HG03039 (cell line): Measurements from ENCODE around the gene PARP15.
"Not testable (repeated sequence)": the region's sequence is repeated elsewhere in the genome, so short reads cannot be mapped to it uniquely, and the experiment has no call there.

Experiments
- ATAC-seq: cut with Tn5 transposase; IDR thresholded peaks from one replicate; pipeline ENCODE4 v1.9.1; 2021; ENCODE audit warnings: mild to moderate bottlenecking, moderate library complexity; ENCODE audit not compliant: unreplicated experiment

Gene PARP15

DNA sequence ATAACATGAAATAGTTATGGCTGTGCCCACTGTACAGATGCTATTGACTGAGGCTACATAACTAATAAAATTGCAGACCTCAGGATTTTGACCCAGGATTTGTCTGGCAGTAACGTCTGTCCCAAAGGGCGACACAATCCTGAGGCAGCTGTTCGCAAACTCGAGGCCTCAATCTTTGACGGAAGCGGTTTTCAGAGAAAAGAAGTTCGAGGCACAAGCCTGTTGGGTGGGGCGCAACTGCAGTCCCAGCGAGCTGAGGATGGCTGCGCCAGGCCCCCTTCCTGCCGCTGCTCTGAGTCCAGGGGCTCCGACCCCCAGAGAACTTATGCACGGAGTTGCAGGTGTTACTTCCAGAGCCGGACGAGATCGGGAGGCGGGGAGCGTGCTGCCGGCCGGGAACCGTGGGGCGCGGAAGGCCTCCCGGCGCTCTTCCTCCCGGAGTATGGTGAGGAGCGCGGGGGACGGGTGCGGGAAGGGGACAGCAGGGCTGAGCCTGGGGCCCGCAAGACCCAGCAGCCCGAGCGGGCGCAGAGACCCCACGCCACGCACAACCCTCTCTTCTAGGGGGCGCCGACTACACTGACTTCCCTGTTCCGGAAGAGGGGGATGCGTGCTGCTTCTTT is at the start of gene PARP15:
TSS of gene PARP15 (plus strand) at position 242 of the 623 bp plus-strand sequence. CDS start at position 260, 18 bp downstream.
- no peak for ATAC-seq

DNA sequence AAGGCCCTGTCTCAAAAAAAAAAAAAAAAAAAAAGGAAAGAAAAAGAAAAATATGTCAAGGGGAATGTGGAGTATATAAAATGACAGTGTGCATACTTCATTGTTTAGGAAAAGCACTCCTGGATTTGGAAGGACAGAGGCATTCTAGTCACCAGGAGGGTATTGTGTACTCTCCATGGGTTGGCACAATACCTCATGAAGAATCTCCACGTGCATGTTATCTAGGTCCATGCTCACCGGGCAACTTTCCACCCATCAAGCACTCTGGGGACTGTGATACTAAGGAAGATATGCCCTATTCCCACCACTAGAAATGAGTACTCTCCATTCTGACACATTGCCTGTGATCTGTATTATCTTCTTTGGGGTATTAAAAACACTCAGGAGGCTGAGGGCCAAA is 47.3 kb upstream of the PARP15 start:
- no peak for ATAC-seq

DNA sequence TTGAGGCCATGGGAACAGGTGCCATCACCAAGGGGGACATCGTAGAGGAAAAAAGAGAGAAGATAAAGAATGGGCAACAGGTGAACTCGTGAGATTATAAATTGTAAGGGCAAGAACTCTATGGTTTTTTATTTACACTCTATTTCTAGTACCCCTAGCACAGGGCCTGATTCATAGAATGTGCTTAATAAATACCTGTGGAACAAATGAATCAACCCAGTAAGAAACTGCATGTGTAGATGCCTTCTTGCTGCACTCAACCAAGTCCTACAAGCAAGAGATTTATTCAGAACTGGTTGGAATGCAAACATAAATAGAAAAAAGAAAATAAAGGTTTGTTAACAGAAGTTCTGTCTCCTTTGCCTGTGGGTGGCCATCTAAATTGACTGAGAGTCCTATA is 44.0 kb upstream of the PARP15 start:
- ATAC-seq: no peak

DNA sequence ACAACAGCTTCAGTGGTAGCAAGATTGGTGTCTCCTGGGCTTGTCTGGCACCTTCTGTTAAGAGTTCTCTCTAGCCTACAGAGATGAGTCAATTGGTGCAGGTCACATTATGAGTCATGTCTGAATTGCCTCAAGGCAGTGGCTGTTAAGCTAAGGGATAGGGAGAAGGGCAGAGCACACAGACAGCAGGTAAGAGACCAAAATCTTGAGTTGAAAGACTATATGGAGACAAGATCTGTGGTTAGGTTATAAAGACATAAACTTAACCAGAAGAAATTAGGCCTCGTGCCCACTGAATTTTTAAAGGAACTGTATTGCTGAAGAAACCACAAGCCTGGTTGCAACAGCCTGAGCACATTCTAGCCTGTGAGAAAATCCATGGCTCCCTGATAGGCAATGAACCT is 43.5 kb upstream of the PARP15 start:
- peak; percentile 99 for ATAC-seq

DNA sequence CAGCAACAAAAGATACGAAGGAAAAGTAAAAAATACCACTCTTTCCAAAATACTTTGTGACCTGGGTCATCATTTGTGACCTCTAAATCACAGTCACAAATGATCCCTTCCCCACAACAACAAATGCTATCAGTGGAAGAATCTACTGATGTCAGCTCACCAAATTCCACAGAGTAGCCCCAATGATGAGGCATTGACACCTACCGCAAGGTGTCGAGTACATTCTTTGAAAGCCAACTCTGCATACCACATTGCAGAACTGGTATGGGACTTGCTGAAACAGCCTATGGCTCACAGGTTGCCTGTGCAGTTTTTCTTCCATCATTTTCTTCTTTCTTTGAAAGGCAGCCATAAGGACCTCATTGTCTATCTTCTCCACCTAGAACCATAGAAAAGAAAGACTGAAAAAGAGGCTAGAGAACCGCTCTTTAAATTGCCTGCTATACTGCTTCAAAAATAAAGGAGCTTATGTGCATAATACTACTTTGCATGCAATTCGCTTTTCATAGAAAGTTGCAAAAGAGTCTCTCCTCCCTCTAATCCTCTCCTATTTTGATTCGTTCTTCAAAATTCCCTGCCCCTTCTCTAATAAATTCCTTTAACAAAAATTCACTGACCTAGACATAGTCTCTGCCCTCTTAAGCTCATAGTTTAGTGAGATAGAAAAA is 41.4 kb upstream of the PARP15 start:
- ATAC-seq: no peak

DNA sequence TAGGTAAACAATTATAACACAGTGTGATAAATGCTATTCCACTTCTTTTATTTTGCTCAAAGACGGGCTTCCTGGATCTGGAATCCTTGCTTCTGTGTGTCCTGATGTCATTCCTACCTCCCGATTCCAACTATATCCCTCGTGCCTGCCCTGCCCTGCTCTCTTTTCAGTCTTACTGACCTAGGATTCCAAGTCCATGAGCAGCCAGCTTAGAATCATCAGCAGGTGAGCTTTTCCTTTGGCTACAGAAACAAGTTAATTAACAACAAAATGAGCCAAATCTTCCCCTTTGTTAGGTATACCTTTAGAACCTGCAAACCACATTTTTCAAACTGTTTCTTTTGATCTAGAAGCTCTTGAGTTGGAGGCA is 40.8 kb upstream of the PARP15 start:
- no peak for ATAC-seq

DNA sequence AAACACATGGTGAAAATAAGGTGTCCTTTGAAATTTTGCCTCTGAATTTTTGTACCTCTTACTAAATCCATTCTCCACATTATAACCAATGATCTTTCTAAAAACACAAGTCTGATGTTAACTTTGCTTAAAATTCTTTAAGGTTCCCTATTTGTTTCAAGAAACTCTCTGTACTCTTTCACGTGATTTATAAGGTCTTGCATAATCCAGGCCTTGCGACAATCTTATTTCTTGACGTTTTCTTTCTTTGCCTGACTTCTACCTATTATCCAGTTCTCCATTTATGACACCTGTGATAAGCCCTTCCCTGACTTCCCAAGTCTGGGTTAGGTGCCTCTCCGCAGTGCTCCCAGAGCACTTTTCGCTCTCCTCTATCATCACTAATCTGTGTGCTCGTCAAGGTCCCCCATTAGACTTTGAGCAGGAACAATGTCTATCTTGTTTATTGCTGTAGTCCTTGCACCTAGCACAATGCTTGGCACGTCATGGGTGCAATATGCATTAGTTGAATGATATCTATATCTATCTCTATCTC is 38.4 kb upstream of the PARP15 start:
- no peak for ATAC-seq

DNA sequence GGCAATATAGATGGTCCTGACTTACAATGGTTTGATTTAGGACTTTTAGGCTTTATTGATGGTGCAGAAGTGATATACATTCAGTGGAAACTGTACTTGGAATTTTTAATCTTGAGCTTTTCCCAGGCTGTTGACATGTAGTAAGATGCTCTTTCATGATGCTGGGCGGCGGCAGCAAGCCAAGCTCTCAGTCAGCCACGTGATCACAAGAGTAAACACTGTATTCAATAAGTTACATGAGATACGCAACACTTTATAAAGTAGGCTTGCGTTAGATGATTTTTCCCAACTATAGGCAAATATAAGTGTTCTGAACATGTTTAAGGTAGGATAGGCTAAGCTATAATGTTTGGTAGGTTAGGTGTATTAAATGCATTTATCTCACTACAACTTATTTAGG is 31.3 kb upstream of the PARP15 start:
- ATAC-seq: no peak

DNA sequence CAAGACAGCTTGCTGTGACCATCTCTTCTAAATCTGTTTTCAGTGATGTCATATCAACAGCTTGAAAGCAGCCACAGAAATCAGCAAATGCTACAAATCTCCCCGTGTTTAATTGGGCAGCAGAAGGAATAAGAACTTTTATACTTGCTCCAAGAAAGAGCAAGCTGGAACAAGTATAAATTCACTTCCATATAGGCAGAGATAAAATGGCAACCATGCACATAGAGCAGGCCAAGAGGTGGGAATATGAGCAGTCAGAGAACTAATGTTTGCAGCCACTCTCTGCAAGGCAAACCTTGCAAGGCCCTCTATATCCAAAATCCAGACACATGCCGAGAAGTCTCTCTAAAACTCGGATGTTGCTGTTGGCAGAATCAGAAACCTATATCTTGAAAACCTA is 29.4 kb upstream of the PARP15 start:
- ATAC-seq: no peak

DNA sequence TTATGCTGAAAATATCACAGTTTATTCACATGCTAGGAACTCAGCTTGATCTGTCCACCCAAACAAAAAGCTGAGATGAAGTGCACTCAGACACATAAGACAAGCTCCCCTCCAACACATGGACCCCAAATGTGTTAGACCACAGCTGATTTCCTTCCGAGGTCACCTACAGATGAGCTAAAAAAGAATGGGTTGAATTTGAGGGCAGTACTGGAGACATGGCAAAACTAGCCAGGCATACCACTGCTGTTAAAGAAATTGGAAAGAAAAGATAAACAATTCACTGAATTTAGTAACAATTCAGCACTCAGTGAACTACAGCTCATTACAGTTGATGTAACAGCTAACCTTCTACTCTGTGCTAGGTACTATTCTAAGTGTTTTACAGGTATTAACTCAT is 28.8 kb upstream of the PARP15 start:
- no peak for ATAC-seq

DNA sequence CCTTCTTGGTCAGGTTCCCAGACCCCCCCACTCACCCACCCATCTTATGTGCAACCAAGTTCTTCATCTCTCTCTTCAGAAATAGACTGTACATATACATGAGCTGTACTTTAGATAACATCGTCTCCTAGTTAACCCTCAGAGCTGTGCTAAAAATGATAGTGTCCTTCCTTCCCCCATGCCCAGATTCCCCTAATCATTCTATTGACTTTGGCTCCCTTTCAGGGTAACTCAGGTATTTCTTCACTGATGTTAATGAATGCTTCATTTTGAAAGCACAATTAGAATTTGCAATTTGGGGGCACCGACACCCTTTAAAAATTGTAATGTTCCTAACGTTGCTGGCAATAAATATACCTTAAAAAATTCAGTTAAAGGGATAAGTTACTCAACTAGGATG is 24.3 kb upstream of the PARP15 start:
- ATAC-seq: no peak

DNA sequence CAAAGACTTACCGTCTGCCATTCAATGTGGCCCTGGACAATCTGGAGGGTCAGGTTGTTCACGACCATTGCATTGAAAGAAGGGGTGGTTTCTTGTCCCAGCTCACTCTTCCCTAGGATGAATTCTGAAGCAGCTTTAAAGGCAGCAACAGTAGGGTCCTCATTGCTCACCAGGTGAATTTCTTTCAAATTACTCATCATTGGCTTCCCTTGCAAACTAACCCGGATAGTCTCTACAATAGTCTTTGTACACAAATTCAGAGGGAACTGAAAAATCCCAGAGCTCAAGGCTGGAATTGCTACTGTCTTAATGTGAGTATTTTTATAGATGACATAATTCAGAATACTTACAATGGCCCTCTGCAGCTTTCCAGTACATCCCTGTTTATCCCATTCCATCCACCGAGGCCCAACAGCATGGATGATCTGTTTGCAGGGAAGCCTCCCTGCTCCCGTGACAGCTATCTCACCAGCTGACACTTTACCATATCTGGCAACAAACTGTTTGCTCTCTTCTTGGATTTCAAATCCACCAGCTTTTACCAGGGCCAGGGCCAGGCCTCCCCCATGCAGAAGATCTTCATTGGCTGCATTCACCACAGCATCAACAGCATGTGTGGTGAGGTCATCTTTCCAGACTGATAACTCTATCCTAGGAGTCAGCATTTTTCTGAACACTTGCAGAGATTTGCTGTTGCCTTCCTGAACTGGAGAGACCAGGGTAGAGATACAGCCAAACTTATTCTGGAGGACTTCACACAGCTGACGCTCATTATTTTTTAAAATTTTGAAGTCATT is 22.0 kb upstream of the PARP15 start:
- no peak for ATAC-seq

DNA sequence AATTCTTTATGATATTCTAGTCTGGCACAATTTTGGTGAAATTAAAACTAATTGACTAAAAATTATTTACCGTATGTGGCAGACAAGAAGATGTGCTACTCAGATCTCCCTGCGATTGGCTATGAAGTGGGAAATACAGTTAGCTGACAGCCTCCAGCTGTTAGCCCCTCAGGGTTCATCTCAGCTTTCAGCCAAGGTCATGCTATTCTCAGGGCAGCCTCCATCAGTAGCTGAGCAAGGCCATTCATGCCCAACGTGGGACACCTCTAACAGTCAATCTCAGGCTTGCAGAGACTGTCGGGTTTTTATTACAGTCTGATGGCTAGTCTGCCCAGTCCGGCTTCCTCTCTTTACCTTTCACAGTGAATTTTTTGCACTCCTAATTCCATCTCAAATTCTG is 20.1 kb upstream of the PARP15 start:
- no peak for ATAC-seq

DNA sequence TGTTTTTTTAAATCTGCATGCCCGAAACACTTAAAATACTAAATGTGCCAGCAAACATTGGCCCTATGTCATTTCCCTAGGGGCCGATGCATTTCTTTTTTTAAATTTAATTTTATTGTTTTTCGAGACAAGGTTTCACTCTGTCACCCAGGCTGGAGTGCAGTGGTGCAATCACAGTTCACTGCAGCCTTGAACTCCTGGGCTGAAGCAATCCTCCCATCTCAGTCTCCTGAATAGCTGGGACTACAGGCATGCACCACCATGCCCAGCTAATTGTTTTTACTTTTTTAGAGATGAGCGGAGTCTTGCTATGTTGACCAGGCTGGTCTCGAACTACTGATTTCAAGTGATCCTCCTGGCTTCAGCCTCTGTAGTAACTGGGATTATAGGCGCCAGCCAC is 18.8 kb upstream of the PARP15 start:
- no peak for ATAC-seq

DNA sequence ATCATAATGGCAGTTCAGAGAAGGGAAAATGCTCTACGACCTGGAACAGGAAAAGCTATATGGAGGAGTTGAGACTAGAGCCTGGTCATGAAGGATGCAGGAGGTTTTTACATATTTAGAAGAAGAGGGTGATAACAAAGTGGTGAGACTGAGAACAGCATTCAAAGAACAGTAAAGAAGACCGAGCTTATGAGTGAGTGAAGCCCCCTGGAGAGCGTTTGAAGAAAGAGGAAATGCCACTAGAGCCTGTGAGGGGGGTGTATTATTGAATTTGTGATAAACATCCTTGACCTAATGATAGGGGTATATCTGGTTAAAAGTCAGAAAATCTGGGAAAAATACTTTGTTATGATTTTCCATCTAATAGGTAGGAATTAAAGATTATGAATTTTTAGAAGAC is 17.5 kb upstream of the PARP15 start:
- ATAC-seq: no peak

DNA sequence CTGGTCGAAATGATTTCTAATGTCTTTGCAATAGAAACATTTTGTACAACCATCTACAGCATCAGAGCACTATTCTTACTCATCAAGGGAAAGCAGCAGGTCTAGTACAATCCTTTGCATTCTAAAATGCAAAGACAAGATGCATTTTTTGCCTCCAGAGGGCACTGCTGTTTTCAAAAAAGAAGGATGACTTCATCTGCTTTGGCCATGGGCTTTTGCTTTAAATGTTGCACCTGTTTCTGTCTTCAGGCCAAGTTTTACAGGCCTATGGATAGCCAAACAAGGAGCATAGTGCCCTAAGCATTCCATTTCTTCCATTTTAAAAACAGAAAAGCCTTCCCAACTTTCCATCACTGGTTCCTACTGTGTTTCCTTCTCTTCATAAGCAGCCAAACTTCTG is 16.8 kb upstream of the PARP15 start:
- no peak for ATAC-seq

DNA sequence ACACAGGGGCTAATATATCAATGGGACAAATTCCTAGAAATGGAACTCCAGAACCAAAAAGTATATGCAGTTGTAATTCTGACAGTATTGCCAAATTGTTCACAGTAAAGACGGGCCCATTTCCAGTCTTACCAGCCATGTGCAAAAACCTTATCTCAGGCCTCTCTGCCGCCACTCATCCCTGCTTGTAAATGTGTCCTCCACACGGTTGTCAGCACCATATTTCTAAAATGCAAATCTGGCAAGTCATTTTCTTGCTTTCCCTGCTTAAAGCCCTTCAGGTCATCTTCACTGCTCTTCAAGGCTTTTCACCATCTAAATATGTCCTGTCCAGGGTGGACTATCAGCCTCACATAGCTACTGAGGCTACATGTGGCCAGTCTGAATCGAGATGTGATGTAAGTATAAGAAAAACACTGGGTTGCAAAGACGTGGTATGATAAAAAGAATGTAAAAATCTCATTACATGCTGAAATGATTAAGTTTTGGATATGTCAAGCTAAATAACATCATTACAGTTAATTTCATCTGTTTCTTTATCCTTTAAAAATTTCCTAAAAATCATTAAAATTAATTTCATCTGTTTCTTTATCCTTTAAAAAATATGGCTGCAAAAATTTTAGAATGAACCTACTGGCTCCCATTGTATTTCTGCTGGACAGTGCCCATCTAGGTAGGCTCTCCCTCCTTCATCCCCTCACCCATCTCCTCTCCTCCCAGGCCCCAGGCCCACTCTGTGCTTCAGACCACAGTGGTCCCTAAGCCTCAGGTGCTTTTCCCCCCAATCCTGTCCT is 14.3 kb upstream of the PARP15 start:
- no peak for ATAC-seq

DNA sequence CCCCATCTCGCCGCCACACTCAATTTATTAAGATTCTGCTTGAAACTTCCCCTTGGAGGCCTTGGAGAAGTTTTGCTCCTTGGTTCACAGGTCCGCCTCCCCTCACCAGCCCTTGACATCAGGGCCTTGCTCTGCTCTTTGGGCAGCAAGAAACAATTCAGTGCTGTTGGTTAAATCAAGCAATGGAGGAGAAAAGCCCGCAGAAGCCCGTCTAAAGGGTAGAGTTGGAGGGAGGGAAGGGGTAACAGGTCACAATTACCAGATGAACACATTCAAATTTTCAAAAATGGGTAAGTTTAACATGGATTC is 13.8 kb upstream of the PARP15 start:
- ATAC-seq: no peak

DNA sequence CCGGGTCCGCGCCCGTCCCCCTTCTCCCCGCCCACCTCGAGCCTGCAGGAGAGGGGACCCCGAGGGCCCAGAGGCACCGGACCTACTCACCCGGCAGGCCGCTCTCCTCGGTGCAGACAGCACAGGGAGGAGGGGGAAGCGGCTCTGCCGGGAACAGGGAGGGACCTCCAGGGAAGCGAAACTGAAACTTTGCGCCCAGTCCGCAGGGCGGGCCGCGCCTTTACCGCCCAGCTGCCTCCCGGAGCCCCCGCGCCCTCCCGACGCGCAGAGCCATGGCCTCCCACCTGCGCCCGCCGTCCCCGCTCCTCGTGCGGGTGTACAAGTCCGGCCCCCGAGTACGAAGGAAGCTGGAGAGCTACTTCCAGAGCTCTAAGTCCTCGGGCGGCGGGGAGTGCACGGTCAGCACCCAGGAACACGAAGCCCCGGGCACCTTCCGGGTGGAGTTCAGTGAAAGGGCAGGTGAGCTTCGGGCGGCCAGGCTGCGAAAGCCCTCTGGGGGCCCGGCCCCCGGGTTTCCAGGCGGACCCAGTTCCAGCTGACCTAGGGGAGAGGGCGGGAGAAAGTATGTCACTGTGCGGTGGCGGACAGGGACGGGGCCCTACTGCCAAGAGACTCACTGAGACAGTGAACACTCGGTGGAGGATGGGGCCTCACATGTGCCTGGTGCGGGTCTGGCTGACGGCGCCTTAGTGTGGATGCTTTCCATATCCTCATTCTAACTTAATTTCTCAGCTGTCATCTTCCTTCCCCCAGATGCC is 13.1 kb upstream of the PARP15 start, which contains the start of the genes DTX3L and PARP9:
TSS of gene DTX3L (plus strand) at position 184 of the 758 bp plus-strand sequence. CDS start at position 273, 89 bp downstream.
TSS of gene PARP9 (minus strand) at position 146 of the 758 bp plus-strand sequence. CDS start 4,680 bp downstream, outside the sequence.
- ATAC-seq: peak; percentile 74

DNA sequence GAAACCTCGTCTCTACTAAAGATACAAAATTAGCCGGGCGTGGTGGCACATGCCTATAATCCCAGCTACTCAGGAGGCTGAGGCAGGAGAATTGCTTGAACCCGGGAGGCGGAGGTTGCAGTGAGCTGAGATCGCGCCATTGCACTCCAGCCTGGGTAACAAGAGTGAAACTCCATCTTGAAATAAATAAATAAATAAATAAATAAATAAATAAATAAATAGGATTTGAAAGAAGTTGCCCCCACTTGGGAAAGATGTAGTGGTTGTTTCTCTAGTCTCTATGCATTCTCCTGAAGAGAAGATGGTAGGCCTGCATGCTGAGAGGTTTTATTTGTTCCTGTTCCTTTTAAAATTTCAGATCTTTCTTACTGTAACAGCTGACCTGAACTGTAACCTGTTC is 9.3 kb upstream of the PARP15 start:
- not testable (repeated sequence) for ATAC-seq
